Uterus (tissue), 4 donors: ENCODE data around the gene SNRNP25. TPM values are rescaled to one million over a fixed set of nuclear protein-coding genes. Genes with fewer than 3 reads are reported as not detected.

Source experiments
- DNase-seq, 2 donors: peaks; one replicate each; pipeline ENCODE4 v3.0.0-alpha.2; 2019 to 2020
- H3K27ac ChIP-seq, 2 donors: fragments of 200-600 bp; sonication (generic); 1 replicate in 1 of 2; 2 replicates in 1 of 2; pipeline ENCODE4 v1.5.1; 2016 to 2018
- H3K27me3 ChIP-seq, 2 donors: fragments of 200-600 bp; sonication (generic); one replicate each; pipeline ENCODE4 v1.5.1; 2018 to 2019; ENCODE audit warnings: control low read depth in 1 of 2
- H3K36me3 ChIP-seq, 2 donors: fragments of 200-600 bp; sonication (generic); one replicate each; pipeline ENCODE4 v1.5.1; 2019; ENCODE audit warnings: control low read depth in 1 of 2
- H3K4me1 ChIP-seq, 2 donors: fragments of 200-600 bp; sonication (generic); one replicate each; pipeline ENCODE4 v1.5.1; 2018 to 2019; ENCODE audit warnings: control low read depth in 1 of 2
- H3K4me3 ChIP-seq, 2 donors: fragments of 200-600 bp; sonication (generic); 1 replicate in 1 of 2; 2 replicates in 1 of 2; pipeline ENCODE4 v1.5.1; 2018 to 2019; ENCODE audit warnings: mild to moderate bottlenecking in 1 of 2
- H3K9me3 ChIP-seq, 2 donors: fragments of 200-600 bp; sonication (generic); one replicate each; pipeline ENCODE4 v1.5.1; 2019; ENCODE audit warnings: control low read depth in 1 of 2
- POLR2A ChIP-seq, 2 donors: fragments of 450-650 bp; IDR thresholded peaks; one replicate each; pipeline ENCODE4 v1.6.1; 2016; ENCODE audit warnings: antibody characterized with exemption in 2 of 2, mild to moderate bottlenecking in 1 of 2, moderate library complexity in 1 of 2
- intact Hi-C: fragments of 100-400 bp; cut with DNase I; formaldehyde crosslinking; loops from one replicate; pipeline ENCODE4 v1.15.1; 2023; ENCODE audit warnings: low total_unique reads
- total RNA-seq, 4 donors: library from RNA; depleted of rRNA in 3 of 4; stranded (reverse); fragments of >200 nt in 3 of 4; gene quantifications; one replicate each; pipeline versions ENCODE4 v1.1.0 to v1.2.4, GENCODE V29; 2014 to 2023
- TF ChIP-seq, protein P1 (sequence below), 4 experiments: fragments of 200-600 bp in 2 of 4; fragments of 450-650 bp in 2 of 4; sonication (generic) in 2 of 4; IDR thresholded peaks; one replicate each; pipeline ENCODE4 v1.5.1; 2016 to 2019; ENCODE audit warnings: antibody characterized with exemption in 4 of 4, mild to moderate bottlenecking in 2 of 4, moderate library complexity in 1 of 4
- donor health status: DM: yes; HTN: yes; CAD: no.

Gene SNRNP25
- total RNA-seq, 4 donors from 2014 or later = 8.0 to 38.4 (median 21.6) TPM

GRCh38 chr16:33877-34647 lies 19.6 kb upstream of the SNRNP25 start:
- TF ChIP-seq POLR2A (IDR thresholded peaks at IDR 0.05) = no peak
- TF ChIP-seq, protein P1, sequence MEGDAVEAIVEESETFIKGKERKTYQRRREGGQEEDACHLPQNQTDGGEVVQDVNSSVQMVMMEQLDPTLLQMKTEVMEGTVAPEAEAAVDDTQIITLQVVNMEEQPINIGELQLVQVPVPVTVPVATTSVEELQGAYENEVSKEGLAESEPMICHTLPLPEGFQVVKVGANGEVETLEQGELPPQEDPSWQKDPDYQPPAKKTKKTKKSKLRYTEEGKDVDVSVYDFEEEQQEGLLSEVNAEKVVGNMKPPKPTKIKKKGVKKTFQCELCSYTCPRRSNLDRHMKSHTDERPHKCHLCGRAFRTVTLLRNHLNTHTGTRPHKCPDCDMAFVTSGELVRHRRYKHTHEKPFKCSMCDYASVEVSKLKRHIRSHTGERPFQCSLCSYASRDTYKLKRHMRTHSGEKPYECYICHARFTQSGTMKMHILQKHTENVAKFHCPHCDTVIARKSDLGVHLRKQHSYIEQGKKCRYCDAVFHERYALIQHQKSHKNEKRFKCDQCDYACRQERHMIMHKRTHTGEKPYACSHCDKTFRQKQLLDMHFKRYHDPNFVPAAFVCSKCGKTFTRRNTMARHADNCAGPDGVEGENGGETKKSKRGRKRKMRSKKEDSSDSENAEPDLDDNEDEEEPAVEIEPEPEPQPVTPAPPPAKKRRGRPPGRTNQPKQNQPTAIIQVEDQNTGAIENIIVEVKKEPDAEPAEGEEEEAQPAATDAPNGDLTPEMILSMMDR (IDR thresholded peaks at IDR 0.05) = no peak
- H3K36me3 ChIP-seq = no peaks in the 10 kb centered on the region
- no peak for DNase-seq

GRCh38 chr16:34648-34987 lies 19.0 kb upstream of the SNRNP25 start:
- Histone ChIP-seq H3K27me3 (no peaks in the 10 kb centered on the region), H3K9me3 (no peaks in the 10 kb centered on the region), H3K27ac (no peak overlapping the region), H3K4me3 (no peak overlapping the region), H3K4me1 (no peaks in the 10 kb centered on the region), H3K36me3 (no peaks in the 10 kb centered on the region)
- TF ChIP-seq, protein P1 (IDR thresholded peaks at IDR 0.05) = no peak
- TF ChIP-seq POLR2A (IDR thresholded peaks at IDR 0.05) = no peak
- no peak for DNase-seq
- intact Hi-C loops = no loop called here

More at GRCh38 chr16:33877-34647, 19.6 kb upstream of the SNRNP25 start:
- no peaks in the 10 kb centered on the region for H3K27me3 ChIP-seq
- H3K4me3 ChIP-seq = no peak overlapping the region
- intact Hi-C loops = no loop called here
- no peaks in the 10 kb centered on the region for H3K4me1 ChIP-seq
- H3K9me3 ChIP-seq = no peaks in the 10 kb centered on the region
- no peak overlapping the region for H3K27ac ChIP-seq

DNA sequence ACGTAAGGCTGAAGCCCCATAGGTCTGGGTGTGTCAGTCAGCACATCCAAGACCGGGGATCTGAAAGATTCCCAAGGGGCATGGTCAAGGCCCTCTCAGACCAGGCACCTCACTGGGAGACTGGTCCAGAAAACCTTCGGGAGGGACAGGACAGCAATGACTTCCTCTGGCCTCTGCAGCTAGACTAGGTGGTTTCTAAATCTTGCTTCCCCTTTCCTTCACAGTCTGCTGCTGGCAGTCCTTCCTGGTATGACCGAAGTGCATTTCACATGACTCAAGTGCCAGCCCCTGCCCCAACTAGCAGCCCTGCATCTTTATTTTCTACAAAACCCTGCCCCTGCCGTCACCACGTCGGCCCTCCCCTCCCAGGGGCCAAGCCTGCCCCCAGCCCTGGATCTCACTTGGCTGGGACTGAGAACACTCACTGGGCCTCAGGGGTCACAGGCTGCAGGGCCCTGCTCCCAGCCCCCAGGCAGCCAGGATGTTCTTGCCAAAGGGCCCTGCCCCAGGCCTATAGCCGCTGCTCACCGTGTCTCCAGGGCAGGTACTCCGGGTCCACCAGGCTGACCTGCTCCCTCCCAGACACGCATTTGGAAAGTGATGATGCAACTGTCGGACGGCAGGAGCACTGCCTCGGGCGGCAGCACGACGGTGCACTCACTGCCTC lies 18.5 kb upstream of the SNRNP25 start:
- intact Hi-C loops = no loop called here
- no peaks in the 10 kb centered on the region for H3K36me3 ChIP-seq
- no peaks in the 10 kb centered on the region for H3K27me3 ChIP-seq
- H3K4me3 ChIP-seq = no peak overlapping the region
- H3K27ac ChIP-seq = no peak overlapping the region
- no peaks in the 10 kb centered on the region for H3K4me1 ChIP-seq
- H3K9me3 ChIP-seq = no peaks in the 10 kb centered on the region
- no peak for TF ChIP-seq POLR2A (IDR thresholded peaks at IDR 0.05)
- TF ChIP-seq, protein P1 (IDR thresholded peaks at IDR 0.05) = no peak
- no peak for DNase-seq

GRCh38 chr16:35678-36305 lies 17.8 kb upstream of the SNRNP25 start:
- H3K4me1 ChIP-seq = no peaks in the 10 kb centered on the region
- H3K27me3 ChIP-seq = no peaks in the 10 kb centered on the region
- H3K27ac ChIP-seq = no peak overlapping the region
- DNase-seq = no peak
- H3K4me3 ChIP-seq = no peak overlapping the region
- no peaks in the 10 kb centered on the region for H3K36me3 ChIP-seq
- TF ChIP-seq POLR2A (IDR thresholded peaks at IDR 0.05) = no peak
- TF ChIP-seq, protein P1 (IDR thresholded peaks at IDR 0.05) = no peak
- no peaks in the 10 kb centered on the region for H3K9me3 ChIP-seq
- intact Hi-C loops = no loop called here
